Measurements from ENCODE around the gene MARK4.
A peak's percentile ranks its signal among the peaks of the same experiment; 100 is the strongest.

The MARK4 gene

GRCh38 chr19:45271098-45271734, 20.1 kb downstream of the MARK4 start:
- no peak for DNase-seq (ENCODE audit: extremely low read depth in 1 of 2, low read depth in 1 of 2)

GRCh38 chr19:45271735-45272108, 20.7 kb downstream of the MARK4 start:
- DNase-seq (ENCODE audit: extremely low read depth in 1 of 2, low read depth in 1 of 2), result no peak

- no peak for DNase-seq (ENCODE audit: extremely low read depth in 1 of 2, low read depth in 1 of 2)
These were observed 22.4 kb downstream of the MARK4 start for GRCh38 chr19:45273521-45273855.

- DNase-seq (ENCODE audit: extremely low read depth in 1 of 2, low read depth in 1 of 2), result no peak
These were observed 24.4 kb downstream of the MARK4 start for GRCh38 chr19:45275370-45275971.

- DNase-seq (ENCODE audit: extremely low read depth in 1 of 2, low read depth in 1 of 2), result no peak
These were observed 25.2 kb downstream of the MARK4 start for GRCh38 chr19:45276284-45276687.

GRCh38 chr19:45278087-45278486, 27.0 kb downstream of the MARK4 start:
- DNase-seq (ENCODE audit: extremely low read depth in 1 of 2, low read depth in 1 of 2), result no peak

GRCh38 chr19:45279587-45280192, 28.6 kb downstream of the MARK4 start:
- no peak for DNase-seq (ENCODE audit: extremely low read depth in 1 of 2, low read depth in 1 of 2)

GRCh38 chr19:45280471-45280961, 29.4 kb downstream of the MARK4 start:
- no peak for DNase-seq (ENCODE audit: extremely low read depth in 1 of 2, low read depth in 1 of 2)

- no peak for DNase-seq (ENCODE audit: extremely low read depth in 1 of 2, low read depth in 1 of 2)
These were observed 32.5 kb downstream of the MARK4 start for GRCh38 chr19:45283443-45284033.

GRCh38 chr19:45290381-45290931, 39.4 kb downstream of the MARK4 start:
- no peak for DNase-seq (ENCODE audit: extremely low read depth in 1 of 2, low read depth in 1 of 2)

GRCh38 chr19:45291834-45292233, 40.8 kb downstream of the MARK4 start:
- no peak for DNase-seq (ENCODE audit: extremely low read depth in 1 of 2, low read depth in 1 of 2)

GRCh38 chr19:45293682-45294081, 42.6 kb downstream of the MARK4 start:
- DNase-seq (ENCODE audit: extremely low read depth in 1 of 2, low read depth in 1 of 2), result peak in 1 of 2 donors; percentile 40

GRCh38 chr19:45294291-45295029, 43.4 kb downstream of the MARK4 start:
- no peak for DNase-seq (ENCODE audit: extremely low read depth in 1 of 2, low read depth in 1 of 2)

GRCh38 chr19:45295873-45296272, 44.8 kb downstream of the MARK4 start:
- no peak for DNase-seq (ENCODE audit: extremely low read depth in 1 of 2, low read depth in 1 of 2)

GRCh38 chr19:45296355-45296754, 45.3 kb downstream of the MARK4 start:
- DNase-seq (ENCODE audit: extremely low read depth in 1 of 2, low read depth in 1 of 2), result no peak

- no peak for DNase-seq (ENCODE audit: extremely low read depth in 1 of 2, low read depth in 1 of 2)
These were observed 46.6 kb downstream of the MARK4 start for GRCh38 chr19:45297674-45298073.

- no peak for DNase-seq (ENCODE audit: extremely low read depth in 1 of 2, low read depth in 1 of 2)
These were observed 47.2 kb downstream of the MARK4 start for GRCh38 chr19:45298264-45298663.

- DNase-seq (ENCODE audit: extremely low read depth in 1 of 2, low read depth in 1 of 2), result no peak
These were observed 48.6 kb downstream of the MARK4 start for GRCh38 chr19:45299719-45300118.

GRCh38 chr19:45302416-45302815, 51.3 kb downstream of the MARK4 start:
- no peak for DNase-seq (ENCODE audit: extremely low read depth in 1 of 2, low read depth in 1 of 2)

- DNase-seq (ENCODE audit: extremely low read depth in 1 of 2, low read depth in 1 of 2), result no peak
These were observed 52.4 kb downstream of the MARK4 start for GRCh38 chr19:45303269-45304060.
